ENCODE results near the gene GCHFR.

DNA sequence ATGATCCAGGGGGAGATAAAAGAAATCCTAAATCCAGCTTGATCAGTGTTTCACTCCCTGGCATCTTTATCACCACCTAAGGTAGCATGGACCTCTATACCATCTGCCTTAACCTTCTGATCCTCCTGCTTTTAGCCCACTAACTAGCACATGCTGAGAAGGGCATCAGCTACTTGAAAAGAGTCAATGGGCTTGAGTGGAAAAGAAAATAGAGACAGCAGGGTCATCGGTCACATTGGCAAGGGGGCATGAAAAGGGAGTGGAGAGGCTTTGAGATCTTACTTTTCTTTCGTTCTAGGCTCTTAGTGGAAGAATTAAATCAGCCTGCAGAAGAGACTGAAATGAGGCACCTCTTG is 42.8 kb downstream of the GCHFR start:
- TF ChIP-seq, protein P1, sequence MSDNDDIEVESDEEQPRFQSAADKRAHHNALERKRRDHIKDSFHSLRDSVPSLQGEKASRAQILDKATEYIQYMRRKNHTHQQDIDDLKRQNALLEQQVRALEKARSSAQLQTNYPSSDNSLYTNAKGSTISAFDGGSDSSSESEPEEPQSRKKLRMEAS (IDR thresholded peaks at IDR 0.05; ENCODE audit: low read depth, low read length) = no peak
- TF ChIP-seq, protein P2, sequence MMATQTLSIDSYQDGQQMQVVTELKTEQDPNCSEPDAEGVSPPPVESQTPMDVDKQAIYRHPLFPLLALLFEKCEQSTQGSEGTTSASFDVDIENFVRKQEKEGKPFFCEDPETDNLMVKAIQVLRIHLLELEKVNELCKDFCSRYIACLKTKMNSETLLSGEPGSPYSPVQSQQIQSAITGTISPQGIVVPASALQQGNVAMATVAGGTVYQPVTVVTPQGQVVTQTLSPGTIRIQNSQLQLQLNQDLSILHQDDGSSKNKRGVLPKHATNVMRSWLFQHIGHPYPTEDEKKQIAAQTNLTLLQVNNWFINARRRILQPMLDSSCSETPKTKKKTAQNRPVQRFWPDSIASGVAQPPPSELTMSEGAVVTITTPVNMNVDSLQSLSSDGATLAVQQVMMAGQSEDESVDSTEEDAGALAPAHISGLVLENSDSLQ (IDR thresholded peaks at IDR 0.05) = no peak
